Mucosa of rectum (tissue), 2 donors: ENCODE results near the gene EXO5.
A peak's percentile ranks its signal among the peaks of the same experiment; 100 is the strongest.

Source experiments
- H3K27ac ChIP-seq, 2 donors: one replicate each; pipeline ENCODE4 v1.7.0; 2013; ENCODE audit warnings: inconsistent platforms in 2 of 2, low read depth in 2 of 2, low read length in 2 of 2
- H3K27me3 ChIP-seq, 2 donors: one replicate each; pipeline ENCODE4 v1.7.0; 2013; ENCODE audit warnings: low read length in 2 of 2; ENCODE audit not compliant: control insufficient read depth in 2 of 2, insufficient read depth in 2 of 2
- H3K36me3 ChIP-seq, 2 donors: one replicate each; pipeline ENCODE4 v1.7.0; 2013; ENCODE audit warnings: low read length in 2 of 2; ENCODE audit not compliant: control insufficient read depth in 2 of 2, insufficient read depth in 2 of 2
- H3K4me1 ChIP-seq, 2 donors: one replicate each; pipeline ENCODE4 v1.7.0; 2013; ENCODE audit warnings: low read length in 2 of 2, mild to moderate bottlenecking in 1 of 2; ENCODE audit not compliant: control insufficient read depth in 2 of 2, insufficient read depth in 2 of 2
- H3K4me3 ChIP-seq, 2 donors: one replicate each; pipeline ENCODE4 v1.7.0; 2013; ENCODE audit warnings: low read length in 2 of 2
- H3K9ac ChIP-seq, 2 donors: one replicate each; pipeline ENCODE4 v1.7.0; 2013; ENCODE audit warnings: low read length in 2 of 2, low read depth in 1 of 2, mild to moderate bottlenecking in 1 of 2
- H3K9me3 ChIP-seq, 2 donors: one replicate each; pipeline ENCODE4 v1.7.0; 2013; ENCODE audit warnings: low read length in 2 of 2; ENCODE audit not compliant: control insufficient read depth in 2 of 2
- donor health status: healthy.
- donor health status: Normal muscosa, but diverticular disease.

The EXO5 gene, protein sequence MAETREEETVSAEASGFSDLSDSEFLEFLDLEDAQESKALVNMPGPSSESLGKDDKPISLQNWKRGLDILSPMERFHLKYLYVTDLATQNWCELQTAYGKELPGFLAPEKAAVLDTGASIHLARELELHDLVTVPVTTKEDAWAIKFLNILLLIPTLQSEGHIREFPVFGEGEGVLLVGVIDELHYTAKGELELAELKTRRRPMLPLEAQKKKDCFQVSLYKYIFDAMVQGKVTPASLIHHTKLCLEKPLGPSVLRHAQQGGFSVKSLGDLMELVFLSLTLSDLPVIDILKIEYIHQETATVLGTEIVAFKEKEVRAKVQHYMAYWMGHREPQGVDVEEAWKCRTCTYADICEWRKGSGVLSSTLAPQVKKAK

DNA sequence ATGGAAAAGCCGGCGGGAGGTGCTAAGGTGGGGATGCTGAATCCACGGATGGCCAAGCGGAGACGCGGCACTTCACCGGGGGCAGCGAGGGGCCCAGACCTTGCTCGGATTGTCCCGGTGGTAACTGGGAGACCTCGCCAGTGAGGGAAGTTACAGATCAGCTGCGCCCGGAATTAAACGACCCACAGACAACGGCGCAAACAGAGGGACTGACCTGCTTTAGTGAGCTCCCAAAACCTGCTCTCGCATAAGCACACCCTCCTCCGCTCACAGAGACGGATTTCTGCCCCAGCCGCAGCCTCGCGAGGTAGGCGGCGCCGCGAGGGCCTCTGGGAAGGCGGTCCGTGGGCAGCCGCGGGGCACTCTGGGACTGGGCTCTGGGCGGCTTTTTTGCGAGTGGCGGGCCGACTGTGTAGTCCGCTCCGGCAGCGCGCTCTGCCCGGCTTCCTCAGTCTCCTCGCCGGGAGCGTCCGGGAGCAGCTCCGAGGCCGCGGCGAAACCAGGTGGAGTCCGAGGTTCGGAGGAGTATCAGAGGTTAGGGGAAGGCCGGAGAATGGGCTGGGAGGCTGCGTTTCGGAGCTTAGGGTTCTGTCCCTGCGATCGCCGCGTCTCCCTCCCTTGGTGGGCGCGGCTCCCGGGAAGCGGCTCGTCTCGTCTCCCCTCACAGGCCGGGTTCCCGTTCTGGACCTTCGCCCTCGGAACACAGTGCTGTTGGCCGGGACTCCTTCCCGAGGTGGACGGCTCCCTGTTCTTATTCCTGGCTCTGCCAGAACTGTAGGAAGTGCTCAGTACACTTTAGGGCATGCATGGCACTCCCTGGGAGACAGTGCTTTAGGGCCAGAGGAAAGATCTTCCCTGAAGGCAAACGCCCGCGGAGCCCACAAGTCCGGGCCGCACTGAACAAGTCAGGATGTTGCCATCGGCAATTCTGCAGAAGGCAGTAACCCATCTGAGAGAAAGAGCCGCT is at the start of gene EXO5:
Gene EXO5 (plus strand): TSS at position 393 of the 967 bp plus-strand sequence. CDS start 5,778 bp downstream, outside the sequence.
- Histone ChIP-seq H3K36me3 (no peaks in the 10 kb centered on the region), H3K4me1 (peaks cover 5 to 6% of the 10 kb centered on the region in 2 donors), H3K27me3 (no peaks in the 10 kb centered on the region), H3K9me3 (no peaks in the 10 kb centered on the region), H3K4me3 (peak within 1 kb of the TSS; percentile 90 to 93), H3K27ac (peak within 1 kb of the TSS; percentile 52 to 56), H3K9ac (peak within 1 kb of the TSS; percentile 77 to 78)

DNA sequence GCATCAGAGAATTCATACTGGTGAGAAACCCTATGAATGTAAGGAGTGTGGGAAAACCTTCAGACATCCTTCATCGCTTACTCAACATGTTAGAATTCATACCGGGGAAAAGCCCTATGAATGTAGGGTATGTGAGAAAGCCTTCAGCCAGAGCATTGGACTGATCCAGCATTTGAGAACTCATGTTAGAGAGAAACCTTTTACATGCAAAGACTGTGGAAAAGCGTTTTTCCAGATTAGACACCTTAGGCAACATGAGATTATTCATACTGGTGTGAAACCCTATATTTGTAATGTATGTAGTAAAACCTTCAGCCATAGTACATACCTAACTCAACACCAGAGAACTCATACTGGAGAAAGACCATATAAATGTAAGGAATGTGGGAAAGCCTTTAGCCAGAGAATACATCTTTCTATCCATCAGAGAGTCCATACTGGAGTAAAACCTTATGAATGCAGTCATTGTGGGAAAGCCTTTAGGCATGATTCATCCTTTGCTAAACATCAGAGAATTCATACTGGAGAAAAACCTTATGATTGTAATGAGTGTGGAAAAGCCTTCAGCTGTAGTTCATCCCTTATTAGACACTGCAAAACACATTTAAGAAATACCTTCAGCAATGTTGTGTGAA is 45.5 kb upstream of the EXO5 start:
- H3K9ac ChIP-seq = no peak overlapping the region
- H3K4me1 ChIP-seq = no peaks in the 10 kb centered on the region
- peaks cover 52 to 55% of the 10 kb centered on the region in 2 donors for H3K9me3 ChIP-seq
- H3K36me3 ChIP-seq = peaks cover 13 to 19% of the 10 kb centered on the region in 2 donors
- no peaks in the 10 kb centered on the region for H3K27me3 ChIP-seq
- no peak overlapping the region for H3K27ac ChIP-seq
- no peak overlapping the region for H3K4me3 ChIP-seq

DNA sequence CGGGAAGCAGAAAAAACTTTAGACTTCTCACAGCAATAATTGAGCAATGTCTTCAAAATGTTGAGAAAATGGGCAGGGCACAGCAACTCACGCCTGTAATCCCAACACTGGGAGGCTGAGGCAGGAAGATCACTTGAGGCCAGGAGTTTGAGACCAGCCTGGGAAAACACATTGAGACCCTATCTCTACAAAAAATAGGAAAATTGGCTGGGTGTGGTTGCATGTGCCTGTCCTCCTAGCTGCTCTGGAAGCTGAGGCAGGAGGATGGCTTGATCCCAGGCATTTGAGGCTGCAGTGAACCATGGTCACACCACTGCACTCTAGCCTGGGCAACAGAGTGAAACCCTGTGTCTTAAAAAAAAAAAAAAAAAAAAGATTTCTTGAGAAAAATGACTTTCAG is 39.2 kb upstream of the EXO5 start:
- Histone ChIP-seq H3K4me1 (no peaks in the 10 kb centered on the region), H3K36me3 (no peaks in the 10 kb centered on the region), H3K4me3 (no peak overlapping the region), H3K27me3 (no peaks in the 10 kb centered on the region), H3K27ac (no peak overlapping the region), H3K9ac (no peak overlapping the region), H3K9me3 (peaks cover 30 to 34% of the 10 kb centered on the region in 2 donors)

DNA sequence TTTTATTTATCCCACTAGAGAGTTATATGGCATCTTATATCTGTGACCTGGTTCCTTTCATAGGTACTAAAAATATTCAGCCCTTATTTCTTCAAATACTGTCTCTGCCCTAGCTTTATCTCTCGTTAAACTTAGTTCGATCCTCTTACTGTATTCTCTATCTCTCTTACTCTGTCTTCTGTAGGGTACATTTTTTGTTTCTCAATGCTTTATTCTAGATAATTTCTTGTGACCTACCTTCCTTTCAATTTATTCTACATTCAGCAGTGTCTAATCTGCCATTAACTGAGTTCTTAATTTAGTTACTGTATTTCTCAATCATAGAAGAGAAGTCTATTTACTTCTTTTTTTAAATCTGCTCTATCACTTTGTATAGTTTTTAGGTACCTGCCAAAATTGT is 33.3 kb upstream of the EXO5 start:
- H3K9me3 ChIP-seq = peaks cover 0 to 7% of the 10 kb centered on the region in 2 donors
- H3K27ac ChIP-seq = no peak overlapping the region
- H3K36me3 ChIP-seq = no peaks in the 10 kb centered on the region
- no peak overlapping the region for H3K9ac ChIP-seq
- no peak overlapping the region for H3K4me3 ChIP-seq
- peaks cover 3% of the 10 kb centered on the region in 2 donors for H3K4me1 ChIP-seq
- no peaks in the 10 kb centered on the region for H3K27me3 ChIP-seq

DNA sequence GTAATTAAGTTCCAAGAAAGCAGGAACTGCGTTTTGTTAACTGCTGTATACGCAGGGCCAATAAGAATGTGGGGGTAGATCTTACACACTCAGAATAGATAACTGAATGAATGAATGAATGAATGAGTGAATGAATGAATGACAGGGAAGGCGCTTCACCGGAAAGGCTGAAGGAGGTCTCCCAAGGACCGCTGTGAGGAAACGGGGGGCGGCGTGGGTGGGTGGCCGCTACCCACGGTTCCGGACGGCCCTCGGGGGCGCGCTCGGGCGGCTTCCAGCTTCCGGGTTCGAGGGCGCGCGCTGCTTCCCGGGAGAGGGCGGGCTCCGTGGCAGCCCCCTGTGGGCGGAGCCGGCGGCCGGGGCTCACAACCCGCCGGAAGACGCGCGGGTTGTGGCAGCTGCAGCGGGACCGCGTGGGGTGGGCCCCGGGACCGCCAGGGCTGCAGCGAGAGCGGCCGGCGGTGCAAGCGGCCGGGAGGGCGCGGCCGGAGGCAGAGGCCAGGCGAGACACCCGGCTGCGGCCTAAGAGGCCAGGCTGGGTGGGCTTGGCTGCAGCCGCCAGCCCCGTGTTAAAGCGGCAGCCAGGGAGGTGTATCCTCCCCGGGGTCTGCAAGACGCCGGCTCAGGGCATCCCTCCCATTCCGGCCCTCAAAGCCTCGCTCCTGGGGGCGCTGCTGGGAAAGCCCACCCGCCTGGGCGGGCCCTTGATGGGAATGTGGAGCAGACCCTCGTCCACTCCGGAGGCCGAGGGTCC is 31.5 kb upstream of the EXO5 start, which contains the start of gene ZFP69:
Gene ZFP69 (plus strand): TSS at position 367 of the 754 bp plus-strand sequence. CDS start 2,072 bp downstream, outside the sequence.
- Histone ChIP-seq H3K36me3 (peaks cover under 1 to 5% of the 10 kb centered on the region in 2 donors), H3K27ac (peak within 1 kb of the TSS in 1 of 2 donors; percentile 61)

DNA sequence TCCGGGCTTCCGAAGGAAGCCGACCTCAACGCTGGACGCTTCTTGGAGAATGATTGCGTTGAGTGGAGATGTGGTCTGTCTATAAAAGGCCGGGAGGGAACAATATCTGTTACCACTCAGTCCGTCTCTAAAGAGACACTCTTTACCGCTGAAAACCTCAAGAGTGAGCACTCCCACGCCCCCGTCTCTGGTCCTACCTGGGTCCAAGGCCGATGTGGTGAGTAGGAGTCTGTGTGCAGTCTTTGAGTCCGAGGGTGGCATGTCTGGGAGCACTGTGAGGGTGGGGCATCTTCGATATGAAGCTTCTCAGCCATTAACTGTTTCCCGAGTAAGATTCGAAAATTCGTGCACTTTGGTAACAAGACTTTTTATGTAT is 30.9 kb upstream of the EXO5 start:
- Histone ChIP-seq H3K4me3 (peak overlapping the region; percentile 87 to 92), H3K27ac (peak overlapping the region in 1 of 2 donors; percentile 61), H3K9me3 (peaks cover 0 to 4% of the 10 kb centered on the region in 2 donors), H3K9ac (peak overlapping the region; percentile 57 to 73), H3K36me3 (peaks cover 3 to 8% of the 10 kb centered on the region in 2 donors), H3K4me1 (peaks cover 3% of the 10 kb centered on the region in 2 donors), H3K27me3 (no peaks in the 10 kb centered on the region)

More for the DNA sequence above, 31.5 kb upstream of the EXO5 start, which contains the start of gene ZFP69:
- Histone ChIP-seq H3K4me3 (peak within 1 kb of the TSS; percentile 87 to 92), H3K9ac (peak within 1 kb of the TSS; percentile 73 to 74), H3K27me3 (no peaks in the 10 kb centered on the region), H3K9me3 (peaks cover 0 to 4% of the 10 kb centered on the region in 2 donors), H3K4me1 (peaks cover 3% of the 10 kb centered on the region in 2 donors)

DNA sequence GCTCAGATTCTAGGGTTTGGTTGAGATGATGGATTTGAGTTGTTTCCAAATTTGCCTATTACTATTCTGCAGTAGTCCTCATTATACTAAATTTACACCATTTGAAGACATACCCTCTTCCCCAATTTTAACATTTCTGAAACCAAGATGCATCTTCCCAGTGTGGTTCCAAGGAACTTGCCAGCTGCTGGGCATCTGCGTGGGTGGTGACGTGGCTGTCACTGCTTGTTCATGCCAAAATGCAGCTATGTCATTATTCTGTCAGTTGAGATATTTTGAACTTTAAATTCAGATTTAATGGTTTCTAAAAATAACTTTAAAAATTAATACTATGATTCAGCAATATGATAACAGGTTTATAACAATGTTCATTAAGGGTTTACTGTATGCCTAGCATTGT is 30.3 kb upstream of the EXO5 start:
- no peak overlapping the region for H3K9ac ChIP-seq
- H3K9me3 ChIP-seq = peaks cover 0 to 4% of the 10 kb centered on the region in 2 donors
- H3K4me3 ChIP-seq = peak overlapping the region; percentile 87 to 92
- peaks cover 3 to 14% of the 10 kb centered on the region in 2 donors for H3K36me3 ChIP-seq
- H3K4me1 ChIP-seq = peaks cover 3% of the 10 kb centered on the region in 2 donors
- H3K27ac ChIP-seq = no peak overlapping the region
- H3K27me3 ChIP-seq = no peaks in the 10 kb centered on the region

DNA sequence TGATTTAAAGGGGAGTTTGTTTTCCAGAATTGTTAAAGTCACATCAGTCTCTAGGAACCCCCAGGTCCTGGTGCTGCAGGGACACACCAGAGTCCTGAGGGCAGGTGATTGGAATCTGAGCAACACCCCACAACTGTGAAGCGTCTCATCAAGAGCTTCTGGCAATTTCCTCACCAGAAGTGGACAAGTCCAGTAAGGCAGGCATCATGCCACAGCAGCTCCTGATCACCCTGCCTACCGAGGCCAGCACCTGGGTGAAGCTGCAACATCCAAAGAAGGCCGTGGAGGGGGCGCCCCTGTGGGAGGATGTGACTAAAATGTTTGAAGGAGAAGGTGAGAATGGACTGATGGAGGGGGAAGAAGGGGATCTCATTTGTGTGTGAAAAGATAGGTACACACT is 29.4 kb upstream of the EXO5 start:
- Histone ChIP-seq H3K36me3 (peaks cover 3 to 16% of the 10 kb centered on the region in 2 donors), H3K9ac (no peak overlapping the region), H3K9me3 (peaks cover 0 to 2% of the 10 kb centered on the region in 2 donors), H3K27me3 (no peaks in the 10 kb centered on the region), H3K4me3 (no peak overlapping the region), H3K4me1 (peaks cover 3% of the 10 kb centered on the region in 2 donors), H3K27ac (no peak overlapping the region)

DNA sequence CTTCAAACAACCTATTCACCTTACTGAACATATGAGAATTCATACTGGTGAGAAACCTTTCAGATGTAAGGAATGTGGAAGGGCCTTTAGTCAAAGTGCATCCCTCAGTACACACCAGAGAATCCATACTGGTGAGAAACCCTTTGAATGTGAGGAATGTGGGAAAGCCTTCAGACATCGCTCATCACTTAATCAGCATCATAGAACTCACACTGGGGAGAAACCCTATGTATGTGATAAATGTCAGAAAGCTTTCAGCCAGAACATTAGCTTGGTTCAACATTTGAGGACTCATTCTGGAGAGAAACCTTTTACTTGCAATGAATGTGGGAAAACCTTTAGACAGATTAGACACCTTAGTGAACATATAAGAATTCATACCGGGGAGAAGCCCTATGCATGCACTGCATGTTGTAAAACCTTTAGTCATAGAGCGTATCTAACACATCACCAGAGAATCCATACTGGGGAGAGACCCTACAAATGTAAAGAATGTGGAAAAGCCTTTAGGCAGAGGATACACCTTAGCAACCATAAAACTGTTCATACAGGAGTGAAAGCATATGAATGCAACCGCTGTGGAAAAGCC is 13.2 kb upstream of the EXO5 start:
- H3K36me3 ChIP-seq = peaks cover 18 to 32% of the 10 kb centered on the region in 2 donors
- H3K4me3 ChIP-seq = no peak overlapping the region

More for the DNA sequence above, 13.2 kb upstream of the EXO5 start:
- Histone ChIP-seq H3K9ac (no peak overlapping the region), H3K4me1 (no peaks in the 10 kb centered on the region), H3K9me3 (peaks cover 20 to 36% of the 10 kb centered on the region in 2 donors), H3K27ac (no peak overlapping the region), H3K27me3 (no peaks in the 10 kb centered on the region)
